Suppressor macrophage treated with lipopolysaccharide for 1 hour (primary cell): ENCODE data around the gene TTC32.
A peak's percentile ranks its signal among the peaks of the same experiment; 100 is the strongest.

Experiments used
- DNase-seq, 3 donors: peaks; one replicate each; pipeline ENCODE4 v3.0.0-alpha.2; 2020 to 2022

Gene TTC32

DNA sequence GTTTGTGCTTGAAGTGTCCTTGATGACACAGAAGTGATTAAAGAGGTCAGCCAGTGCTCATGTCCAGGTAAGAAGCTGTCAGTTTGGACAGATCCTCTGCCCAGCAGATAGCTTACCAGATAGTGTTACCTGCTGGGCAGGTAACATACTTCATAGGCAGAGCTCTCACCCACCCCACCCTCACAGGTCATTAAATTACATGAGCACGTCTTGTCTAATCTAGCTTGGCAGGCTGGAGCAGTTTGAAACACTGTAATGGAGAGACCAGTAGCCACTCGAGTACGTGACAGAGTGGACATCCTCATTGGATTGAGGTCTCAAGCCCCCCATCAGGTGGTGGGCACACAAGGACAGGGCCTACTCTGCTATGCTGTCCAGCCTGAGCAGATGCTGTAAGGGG, 27.1 kb downstream of the TTC32 start:
- no peak for DNase-seq

DNA sequence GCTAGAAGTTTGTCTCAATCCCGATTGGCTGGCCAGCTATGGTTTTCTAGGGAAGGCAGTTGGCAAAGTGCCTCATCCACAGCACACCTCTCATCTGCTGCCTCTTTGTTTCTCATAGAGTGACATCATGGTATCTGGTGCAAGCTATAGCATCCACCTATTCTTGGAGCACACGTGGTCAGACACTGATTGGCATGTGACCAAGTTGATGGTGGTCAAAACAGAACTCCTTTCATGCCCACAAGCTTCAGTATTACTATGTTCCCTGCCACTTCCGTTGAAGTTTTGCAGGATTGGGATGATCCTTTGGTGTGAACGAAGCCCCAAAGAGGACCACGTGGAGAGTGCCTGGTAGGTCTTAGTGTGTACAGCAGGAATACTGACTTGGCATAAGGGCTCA, 28.8 kb downstream of the TTC32 start:
- no peak for DNase-seq

DNA sequence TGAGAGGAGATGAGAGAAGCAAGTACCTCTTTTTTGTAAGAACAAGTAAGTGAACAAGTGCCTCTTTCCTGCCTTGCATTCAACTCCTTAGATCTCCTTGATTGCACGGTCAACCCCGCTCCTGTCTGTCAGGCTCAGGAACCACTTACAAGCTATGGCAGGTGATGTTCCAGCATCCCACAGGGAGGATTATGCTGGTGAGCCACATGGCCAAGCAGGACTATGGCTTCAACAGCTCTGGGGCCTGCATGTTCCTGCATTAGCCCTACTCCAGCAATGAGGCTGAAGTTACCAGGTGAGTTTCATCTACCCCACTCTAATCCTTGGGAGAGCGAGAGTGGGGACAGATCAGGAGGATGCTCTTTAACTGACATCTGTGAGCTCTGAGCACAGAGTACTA, 29.5 kb downstream of the TTC32 start:
- no peak for DNase-seq

DNA sequence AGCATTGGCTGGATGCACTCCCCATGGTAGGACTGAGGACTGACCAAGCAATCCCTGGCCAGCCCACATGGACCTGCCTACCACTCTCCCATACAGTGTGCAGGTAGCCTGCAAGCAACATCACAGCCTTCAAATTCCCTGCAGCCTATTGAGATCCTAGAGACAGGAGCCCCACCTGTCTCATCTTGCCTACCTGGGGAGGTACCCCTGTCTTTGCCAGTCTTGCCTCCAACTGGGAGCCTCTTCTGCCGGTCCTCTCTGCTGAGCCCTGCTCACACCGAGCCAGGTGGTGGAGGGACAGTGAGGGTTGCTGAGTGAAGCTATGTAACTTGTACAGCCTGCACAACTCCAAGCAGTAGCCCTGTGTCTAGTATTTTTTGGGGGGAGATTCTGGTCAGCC, 29.9 kb downstream of the TTC32 start:
- DNase-seq = no peak

DNA sequence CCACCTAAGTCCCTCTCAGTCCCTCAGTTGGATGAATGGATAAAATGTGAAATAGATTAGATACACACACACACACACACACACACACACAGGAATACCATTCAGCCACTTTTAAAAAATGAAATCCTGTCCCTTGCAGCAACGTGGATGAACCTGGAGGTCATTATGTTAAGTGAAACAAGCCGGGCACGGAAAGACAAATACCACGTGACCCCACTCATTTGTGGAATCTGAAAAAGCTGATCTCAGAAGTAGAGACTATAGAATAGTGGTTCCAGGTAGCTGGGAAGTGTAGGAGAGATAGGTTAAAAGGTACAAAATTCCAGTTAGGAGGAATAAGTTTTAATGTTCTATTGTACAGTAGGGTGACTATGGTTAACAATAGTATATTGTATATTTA, 31.0 kb downstream of the TTC32 start:
- DNase-seq = no peak

DNA sequence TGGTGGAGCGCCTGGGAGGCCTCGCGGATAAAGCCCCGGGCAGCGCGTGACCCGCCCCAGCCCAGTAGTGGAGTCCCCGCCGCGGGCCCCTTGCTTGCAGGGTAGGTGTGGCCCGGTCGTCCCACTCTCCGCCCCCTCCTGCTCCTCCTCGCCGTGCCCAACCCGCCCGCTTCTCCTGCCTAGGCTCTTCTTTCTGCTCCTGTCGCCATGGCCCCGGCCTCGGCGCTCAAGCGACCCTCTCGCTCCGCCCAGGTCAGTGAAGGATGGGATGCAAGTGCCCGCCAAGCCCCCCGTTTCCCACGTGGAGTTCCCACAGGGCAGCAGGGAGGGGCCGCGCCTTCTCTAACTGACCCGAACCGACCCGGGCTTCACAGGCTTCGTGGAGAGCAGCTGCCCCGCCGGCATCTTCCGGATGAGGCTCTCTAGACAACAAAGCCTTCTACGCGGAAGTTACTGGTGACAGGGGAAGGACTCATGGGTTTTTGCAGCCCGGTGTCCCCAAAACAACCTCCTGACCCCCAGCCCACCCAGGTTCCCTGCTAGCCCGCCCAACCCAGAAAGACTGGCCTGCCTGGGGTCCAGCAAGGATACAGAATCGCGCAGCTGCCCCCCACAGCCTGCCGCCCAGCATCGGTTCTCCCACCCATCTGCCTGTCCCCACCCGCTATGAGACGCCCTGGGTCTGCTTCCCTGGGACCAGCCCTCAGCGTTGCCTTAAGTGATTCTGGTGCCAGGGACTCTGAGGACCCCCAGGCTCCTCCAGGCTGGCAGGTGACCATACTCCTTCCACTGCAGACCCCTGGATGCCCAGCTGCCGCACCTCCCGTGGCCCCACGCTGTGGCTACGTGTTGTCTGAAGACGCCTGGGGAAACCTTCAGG, 32.8 kb downstream of the TTC32 start:
- DNase-seq = peak; percentile 37 to 54 (median 43)

DNA sequence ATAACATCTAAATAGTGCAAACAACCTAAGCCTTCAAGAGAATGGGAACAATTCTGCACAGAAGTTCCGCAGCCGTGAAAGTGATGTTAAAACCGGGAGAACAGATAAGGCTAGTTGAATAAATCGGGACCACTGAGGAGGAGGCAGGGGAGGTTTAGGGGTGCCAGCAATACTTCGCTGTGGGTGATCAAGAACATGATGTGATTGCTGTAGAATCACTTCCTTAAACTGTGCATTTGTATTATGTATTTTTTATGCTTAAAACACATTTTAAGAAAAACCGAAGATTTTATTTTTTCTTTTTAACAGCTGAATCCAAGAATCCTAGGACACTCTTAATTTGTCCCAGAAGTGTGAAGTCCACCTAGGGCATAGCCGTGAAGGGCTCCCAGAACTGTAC, 33.6 kb downstream of the TTC32 start:
- DNase-seq = no peak

DNA sequence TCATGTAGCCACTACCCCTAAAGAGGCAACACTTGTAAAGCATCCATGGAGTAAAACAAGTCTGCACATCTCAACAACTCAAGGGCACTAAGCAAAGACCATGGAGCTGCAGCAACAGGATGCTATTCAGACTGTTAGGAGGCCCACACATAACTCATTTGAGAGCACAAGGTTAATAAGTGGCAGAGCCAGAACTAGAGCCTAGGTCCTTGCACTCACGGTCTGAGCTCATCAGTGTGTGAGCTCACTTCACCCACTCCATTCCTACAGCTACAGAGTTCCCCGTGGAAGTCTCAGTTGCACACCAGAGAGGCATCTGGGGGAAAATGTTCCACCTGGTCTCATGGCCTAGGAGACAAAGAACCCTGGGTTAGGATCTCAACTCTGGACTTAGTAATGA, 35.0 kb downstream of the TTC32 start:
- DNase-seq = peak in 2 of 3 donors; percentile 31 to 50

DNA sequence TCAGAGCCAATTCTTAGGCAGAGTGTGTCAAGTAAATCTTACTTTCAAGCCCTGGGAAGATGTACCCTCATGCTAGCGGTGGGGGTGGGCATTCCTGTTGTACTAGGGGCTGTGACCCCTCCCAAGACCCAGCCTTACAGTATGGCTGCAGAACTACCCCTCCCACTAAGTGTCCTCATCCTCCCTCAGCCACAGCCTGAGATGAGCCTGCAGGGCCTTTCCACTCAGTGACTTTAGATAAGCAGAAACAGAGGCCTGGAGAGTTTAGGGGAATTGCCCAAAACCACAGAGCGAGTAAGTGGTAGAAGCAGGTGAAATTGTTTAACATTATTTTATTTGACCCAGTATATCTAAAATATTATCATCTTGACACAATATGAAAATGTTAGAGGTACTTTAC, 36.6 kb downstream of the TTC32 start:
- DNase-seq = peak; percentile 17 to 50 (median 37)

DNA sequence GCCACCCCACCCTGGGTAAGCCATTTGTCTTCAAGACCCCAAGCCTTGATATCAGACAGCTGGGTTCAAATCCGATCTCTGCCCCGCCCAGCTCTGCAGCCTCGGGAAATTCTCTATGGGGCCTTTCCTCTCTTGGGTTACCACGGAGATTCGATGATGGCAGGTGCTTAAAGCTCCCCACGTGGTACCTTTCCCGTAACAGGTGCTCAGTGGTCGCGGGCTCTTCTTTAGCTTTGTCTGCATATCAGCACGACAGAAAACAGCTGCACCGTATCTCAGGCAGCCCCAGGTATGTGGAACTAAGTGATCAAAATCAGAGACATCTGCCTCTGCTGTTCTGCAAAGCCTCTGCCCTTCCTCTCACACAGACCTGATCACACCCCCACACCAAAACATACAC, 37.4 kb downstream of the TTC32 start:
- DNase-seq = no peak

DNA sequence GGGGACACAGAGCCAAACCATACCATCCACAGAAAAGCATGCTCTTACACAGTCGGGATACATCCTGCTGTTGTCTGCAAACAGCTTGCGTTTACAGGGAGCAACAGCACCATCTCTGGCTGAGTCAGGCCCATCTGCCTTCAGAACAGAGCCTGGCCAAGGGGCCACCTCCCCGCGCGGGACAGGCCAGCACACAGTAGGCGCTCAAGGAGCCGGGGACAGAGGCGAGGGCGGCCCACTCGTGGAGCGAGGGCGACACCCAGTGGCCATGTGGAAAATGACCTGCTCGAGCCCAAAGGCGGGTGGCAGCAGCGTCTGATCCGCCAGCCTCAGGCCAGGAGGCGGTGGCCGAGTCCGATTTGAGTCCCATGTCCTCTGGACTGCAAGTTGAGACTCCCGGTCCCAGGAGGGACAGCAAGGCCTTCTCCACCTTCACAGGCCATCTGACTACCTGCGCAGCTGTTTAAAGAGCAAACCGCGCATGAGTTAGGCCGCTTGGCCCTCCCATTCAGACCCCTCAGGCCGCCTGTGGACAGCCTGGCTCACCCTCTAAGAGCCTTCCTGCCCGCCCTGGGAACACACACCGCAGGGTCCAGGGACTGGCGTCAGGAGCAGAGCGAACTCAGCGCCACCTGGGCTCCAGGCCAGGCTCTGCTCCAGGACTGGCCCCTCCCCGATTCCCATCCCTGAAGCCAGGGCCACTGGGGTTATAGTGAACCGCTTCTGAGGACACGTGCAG, 38.3 kb downstream of the TTC32 start:
- peak; percentile 67 to 77 (median 70) for DNase-seq

DNA sequence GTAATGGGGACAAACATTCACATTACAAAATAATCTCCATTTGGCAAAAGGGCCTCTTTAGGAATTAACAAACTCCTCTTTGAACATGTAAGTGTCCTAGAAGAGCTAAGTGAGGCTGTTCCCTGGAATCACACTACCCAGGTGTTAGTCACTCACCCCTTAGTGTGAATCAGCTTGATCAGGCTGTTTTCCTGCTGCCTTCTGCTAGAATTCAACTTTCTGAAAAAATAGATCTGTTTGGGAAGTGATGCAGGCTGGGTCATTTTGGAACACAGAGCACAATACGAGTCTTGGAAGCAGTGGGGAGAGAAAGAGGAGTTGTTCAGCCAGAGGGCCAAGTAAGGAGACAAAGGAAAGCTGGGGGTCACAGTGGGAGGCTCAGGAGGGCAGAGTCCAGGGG, 40.0 kb downstream of the TTC32 start:
- no peak for DNase-seq

DNA sequence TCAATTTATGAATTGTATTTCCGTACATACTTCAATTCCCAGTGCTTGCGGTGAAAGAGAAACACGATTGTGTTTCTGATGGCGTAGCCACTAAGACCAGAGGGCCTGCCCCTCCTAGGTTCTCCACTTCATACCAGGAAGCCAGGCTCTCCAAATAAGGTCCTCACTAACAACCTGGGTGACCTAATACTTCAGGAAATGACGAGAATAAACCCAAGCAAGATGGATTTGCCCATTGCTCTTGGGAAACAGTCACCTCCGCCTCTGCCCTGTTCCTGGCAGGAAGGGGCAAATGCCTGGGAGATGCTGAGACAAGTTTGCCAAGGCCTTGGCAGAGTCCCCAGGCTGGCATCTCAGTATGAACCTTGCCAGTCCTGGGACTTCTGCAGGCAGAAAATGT, 41.8 kb downstream of the TTC32 start:
- no peak for DNase-seq

DNA sequence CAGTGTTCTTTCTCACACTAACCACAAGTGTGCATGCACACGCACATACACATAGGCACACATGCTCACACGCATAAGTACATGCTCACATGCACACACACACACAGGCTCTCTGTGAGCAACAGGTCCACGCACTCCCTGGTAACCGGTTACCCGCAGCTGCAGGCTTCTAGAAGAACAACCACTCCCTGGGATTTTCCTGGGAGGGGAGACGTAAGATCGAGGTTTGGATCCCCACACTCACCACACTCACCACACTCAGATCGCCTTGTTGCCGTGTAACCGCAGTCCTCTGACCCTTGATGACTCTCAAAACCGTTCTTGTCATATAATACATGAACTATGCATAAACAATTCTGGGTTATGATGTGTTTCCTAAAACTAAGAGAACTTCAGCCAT, 42.2 kb downstream of the TTC32 start:
- DNase-seq = no peak

DNA sequence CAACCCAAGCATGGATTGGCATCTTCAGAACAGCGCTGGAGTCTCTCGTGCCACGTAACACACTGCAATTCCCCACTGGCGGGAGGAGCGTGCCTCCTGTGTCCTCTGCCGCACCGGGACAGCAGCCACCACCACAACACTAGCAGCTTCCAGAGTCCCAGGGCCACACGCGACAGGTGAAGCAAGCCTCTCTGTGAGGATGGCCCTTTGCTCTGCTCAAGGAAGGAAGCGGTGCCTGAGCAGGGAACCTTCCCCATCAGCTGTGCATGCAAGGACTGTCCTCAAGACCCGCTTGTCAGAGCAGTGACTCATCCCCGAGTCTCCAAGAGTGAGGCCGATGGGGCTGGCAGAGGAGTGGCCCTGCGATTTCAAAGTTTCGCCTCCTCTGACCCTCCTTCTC, 44.0 kb downstream of the TTC32 start:
- DNase-seq = no peak

DNA sequence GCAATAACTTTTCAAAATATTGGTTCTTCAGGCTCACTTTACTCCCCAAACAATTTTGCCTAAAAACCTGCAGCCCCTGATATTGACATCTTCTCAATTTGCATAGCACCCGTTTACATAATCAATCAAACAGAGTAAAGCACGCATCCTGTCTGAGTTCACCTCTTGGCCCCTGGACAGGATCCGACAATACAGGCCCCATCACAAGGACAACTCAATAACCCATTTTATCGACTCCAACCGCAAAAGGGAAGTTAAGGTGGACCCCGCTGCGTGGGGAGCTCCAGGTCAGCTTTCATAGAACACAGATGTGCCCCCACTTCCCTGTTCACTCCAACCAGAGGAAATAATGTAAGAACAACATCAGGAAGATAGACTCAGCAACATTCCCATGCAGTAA, 44.7 kb downstream of the TTC32 start:
- no peak for DNase-seq

DNA sequence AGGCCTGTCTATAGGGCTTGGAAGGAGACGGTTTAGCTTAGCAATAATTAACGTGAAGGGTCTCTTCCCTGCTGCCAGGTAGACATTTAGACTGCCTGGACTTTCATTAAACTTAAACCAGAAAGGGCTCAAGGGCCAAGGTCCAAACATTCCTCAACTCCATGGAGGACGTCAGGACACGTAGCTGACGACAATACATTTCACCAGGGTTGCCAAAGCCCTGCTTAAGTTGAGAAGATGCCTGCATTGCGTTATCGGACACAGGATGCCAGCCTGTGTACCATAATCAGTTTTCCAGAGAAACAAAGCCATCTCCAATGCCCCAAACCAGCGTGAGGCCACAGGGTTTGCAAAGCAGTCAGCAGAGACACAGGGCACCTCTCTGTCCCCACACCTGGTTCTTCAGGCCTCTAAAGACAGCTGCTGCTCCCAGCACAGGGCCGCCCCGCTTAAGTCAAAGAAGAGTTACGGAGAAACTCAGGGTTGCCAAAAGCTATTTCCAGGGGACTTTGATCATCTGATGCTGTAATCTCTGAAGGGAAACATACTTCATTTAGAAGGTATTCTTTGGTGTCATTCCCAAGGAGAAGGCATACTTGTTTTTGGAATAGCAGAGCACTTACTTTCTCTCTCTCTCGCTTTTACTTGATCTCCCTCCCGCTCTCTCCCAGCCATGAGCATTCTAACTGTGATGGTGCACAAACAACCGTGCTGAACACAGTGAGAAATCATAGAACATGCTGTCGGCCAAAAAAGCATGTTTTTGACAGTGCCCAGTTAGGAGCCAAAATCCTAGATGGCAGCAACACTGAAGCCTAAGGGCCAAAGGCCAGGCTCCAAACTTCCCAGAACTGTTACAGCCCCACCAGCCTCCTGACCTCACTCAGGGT, 46.0 kb downstream of the TTC32 start:
- DNase-seq = no peak

DNA sequence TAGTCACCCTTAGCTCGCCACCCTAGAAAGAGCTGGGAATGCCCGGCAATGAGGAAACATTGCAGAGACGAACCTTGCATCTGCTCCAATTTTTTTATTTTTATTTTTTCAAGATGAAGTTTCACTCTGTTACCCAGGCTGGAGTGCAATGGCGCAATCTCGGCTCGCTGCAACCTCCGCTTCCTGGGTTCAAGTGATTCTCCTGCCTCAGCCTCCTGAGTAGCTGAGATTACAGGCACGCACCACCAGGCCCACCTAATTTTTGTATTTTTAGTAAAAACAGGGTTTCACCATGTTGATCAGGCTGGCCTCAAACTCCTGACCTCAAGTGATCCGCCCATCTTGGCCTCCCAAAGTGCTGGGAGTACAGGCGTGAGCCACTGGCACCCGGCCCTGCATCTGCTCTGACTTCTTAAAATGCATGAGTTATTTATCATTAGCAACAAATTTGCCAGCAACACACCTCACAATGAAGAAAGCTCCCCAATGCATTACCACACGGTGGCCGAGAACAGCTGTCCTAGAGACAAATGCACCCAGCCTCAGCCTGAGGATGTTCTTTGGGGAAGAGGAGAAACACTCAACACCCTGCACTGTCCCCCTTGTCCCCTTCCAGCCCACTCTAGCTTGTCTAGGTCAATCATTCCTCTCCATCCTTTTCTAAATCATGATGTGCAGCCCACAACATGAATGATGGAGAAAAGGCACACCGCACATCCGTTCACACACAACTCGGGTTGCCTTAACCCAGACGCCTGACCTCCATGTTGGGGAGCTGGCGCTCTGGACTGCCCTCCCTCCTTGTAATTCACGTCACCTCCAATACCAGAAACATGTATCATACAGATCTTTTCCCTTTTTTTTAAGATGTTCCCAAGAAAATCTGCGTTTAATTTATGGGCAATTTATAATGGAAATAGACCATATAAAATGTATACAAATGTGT, 46.9 kb downstream of the TTC32 start:
- DNase-seq = no peak

DNA sequence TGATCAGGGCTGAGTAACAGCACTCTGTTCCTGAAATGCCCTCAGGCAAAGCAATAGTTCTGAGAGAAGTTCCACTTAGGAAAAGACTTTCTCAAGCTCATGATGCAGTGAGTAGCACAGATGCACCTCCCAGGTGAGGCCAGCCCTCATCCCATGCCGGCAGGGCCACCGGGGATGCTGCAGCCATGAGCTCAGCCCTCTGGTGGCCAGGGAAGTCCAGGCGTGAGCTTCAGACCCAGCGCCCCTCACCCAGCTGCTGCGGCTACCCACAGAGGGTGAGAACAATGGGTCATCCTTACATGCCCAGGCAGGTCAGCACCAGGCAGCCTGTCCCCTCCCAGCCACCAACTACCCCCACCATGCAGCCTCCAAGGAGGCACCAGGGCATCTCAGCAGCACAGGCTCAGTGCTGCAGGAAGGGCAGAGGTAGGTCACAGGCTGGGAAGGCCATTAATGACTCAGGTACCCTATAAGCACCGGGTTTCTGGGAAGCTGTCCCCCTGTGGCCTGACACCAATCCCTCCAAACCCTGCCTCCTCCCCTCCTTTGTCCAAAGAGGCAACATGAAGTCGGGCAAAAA, 50.6 kb downstream of the TTC32 start:
- DNase-seq = no peak

DNA sequence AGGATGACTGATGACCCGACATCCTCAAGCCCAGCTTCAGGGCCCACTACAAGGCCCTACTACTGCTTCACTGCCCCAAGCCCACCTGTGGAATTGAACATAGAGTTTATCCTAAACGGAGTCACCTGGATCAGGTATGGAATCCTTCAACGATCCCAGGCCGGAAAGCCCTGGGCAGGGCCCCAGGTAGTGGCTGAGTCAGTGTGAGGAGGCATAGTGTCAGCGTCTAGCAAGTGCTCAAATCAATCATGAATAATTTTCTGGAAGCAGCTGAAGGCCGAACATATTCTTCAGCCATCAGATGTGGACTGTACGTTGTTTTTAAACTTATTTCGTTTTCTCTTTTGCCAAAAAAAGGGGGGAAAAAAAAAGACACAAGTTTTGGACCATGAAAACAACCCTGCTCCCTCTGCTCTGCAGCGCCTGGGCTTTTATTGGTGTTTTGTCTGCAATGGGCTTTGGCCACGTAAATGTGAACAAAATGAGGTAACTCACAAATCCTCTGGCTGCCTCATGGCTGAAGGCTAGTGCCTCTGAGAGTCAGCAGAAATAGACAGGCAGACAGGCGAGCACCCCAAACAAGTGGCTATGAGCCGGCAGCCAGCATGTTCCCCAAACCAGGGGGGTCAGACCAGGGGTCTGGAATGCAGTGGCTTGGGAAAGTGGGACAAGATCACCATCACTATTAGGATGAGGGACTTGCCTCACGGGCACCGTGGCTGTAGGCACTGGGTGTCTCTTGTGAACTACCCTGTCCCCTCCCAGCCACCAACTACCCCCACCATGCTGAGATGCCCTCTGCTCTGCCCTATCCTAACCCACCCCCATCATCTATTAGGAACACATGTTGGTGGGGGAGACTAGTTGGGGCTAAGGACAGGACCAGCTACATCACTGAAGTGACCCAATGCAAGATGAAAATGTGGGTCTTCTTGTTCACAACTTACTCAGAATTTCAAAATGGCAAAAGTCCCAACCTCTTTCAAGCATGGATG, 51.4 kb downstream of the TTC32 start:
- no peak for DNase-seq
